GM19035 (cell line): ENCODE measurements around the gene GNB3.
A peak's percentile ranks its signal among the peaks of the same experiment; 100 is the strongest.

Experiments
- ATAC-seq: cut with Tn5 transposase; IDR thresholded peaks from one replicate; pipeline ENCODE4 v1.9.1; 2021; ENCODE audit not compliant: unreplicated experiment

GNB3 gene

DNA sequence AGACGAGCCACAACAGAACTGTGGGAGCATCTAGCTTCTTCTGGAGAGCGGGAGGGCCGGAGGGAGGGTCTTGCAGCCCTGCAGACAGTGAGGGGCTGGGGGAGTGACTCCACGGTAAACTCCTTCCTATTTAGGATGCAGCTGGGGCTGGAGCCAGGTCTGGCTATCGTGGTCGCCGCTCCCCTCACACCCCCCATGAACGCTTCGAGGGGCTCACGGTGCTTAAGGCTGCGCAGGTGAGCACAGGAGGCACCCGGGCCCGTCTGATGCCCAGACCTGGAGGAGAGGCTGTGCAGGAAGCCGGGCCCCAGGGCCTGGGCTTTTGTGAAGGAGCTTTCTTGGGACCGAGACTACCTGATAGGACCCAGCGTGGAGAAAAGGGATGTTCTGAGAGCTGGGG, 3.9 kb upstream of the GNB3 start:
- ATAC-seq, result no peak

DNA sequence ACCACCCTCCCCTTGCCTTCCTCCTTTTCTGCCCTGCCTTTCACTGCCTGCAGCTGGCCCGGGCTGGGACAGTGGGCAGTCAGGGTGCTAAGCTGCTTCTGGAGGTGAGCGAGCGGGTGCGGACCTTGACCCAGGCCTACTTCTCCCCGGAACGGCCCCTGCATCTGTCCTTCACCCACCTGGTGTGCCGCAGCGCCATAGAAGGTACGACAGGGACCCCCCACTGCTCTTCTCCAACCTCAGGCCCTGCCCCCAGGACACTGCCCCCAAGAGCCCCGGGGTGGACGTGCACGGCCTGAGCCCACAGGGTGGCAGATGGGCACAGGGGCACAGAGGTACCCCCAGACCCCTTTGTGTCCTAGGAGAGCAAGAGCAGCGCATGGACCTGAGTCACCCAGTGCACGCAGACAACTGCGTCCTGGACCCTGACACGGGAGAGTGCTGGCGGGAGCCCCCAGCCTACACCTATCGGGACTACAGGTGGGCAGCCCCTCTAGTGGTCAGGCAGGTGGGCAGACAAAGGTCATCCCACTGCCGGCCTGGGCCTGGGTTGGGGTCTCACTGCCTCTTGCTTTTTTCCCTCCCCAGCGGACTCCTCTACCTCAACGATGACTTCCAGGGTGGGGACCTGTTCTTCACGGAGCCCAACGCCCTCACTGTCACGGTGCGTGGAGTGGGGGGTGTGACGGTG, 3.2 kb upstream of the GNB3 start:
- no peak for ATAC-seq

DNA sequence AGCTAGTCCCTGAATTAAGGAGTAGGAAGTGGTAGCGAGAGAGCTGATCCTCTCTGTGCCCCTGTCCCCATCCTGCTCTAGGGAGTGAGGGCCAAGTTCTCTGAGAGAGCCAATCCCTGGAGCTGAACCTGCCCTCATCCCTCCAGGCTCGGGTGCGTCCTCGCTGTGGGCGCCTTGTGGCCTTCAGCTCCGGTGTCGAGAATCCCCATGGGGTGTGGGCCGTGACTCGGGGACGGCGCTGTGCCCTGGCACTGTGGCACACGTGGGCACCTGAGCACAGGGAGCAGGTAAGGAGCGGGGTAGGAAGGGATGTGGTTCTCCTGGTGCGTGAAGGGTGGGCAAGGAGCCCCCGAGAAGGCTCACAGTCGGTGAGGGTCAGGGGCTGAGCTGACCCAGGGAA, 1.9 kb upstream of the GNB3 start:
- ATAC-seq, result no peak

DNA sequence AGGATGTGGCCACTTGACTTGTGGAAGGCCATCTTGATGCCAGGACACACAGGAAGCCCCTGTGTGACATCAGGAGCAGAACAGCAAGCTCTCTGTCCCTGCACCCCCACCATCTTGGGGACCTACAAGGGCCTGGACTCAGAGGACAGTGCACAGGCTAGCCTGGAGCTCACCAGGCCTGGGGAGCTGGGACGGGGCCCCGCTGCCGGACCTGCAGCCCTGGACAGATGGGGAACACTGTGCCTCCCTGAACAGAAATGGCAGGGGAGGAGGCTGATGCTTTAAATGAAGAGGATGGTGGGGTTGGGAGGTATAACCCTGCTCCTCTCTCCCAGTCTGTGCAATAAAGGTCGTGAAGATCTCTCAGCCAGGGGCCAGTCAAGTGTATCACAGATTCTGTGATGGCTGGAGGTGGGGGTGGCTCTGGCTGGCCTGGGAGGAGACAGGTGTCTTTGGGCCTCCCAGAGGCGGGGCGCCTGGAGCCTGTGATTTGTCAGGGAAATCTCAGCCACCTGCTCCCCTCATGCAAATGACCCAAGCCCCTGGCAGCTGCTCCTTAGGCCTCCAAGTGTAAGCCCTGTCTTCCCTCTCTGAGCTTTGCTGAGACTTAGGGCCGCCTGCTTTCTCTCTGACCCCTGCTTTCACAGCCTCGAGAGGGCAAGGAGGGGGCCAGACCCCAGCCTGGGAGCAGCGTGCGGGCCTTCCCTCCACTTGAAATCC, 1.1 kb upstream of the GNB3 start:
- ATAC-seq, result peak; percentile 70

DNA sequence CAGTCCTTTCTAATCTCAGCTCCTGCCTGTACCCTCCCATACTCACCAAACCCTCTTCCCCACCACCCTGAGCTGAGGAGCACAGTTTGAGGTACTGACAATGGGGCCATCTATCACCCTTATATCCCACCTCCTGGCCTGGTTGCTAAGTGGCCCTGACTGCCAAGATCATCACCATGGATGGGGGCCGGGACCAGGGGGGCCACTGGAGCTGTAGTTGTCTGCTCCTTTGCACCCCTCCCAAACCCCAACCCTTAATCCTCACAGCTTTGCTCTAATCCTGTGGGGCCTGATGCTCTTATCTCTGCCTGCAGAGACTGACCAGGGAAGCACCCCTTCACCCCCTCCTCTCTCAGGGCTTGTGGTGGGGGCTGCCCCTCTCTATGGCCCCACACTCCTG, 395 bp upstream of the GNB3 start:
- no peak for ATAC-seq

DNA sequence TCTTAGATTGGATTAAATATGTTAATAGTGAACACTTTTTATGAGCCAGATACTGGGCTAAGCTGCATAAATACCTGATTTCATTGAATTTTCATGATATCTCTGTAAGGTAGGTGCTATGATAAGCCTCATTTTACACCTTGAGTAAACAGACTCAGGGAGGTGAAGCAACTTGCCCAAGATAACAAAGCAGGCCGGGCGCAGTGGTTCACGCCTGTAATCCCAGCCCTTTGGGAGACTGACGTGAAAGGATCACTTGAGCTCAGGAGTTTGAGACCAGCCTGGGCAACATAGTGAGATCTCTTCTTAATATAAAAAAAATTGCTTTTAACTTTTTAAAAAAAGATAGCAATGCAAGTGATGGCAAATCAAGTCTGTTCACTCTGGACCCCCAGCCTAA, 1.4 kb downstream of the GNB3 start:
- ATAC-seq, result no peak

DNA sequence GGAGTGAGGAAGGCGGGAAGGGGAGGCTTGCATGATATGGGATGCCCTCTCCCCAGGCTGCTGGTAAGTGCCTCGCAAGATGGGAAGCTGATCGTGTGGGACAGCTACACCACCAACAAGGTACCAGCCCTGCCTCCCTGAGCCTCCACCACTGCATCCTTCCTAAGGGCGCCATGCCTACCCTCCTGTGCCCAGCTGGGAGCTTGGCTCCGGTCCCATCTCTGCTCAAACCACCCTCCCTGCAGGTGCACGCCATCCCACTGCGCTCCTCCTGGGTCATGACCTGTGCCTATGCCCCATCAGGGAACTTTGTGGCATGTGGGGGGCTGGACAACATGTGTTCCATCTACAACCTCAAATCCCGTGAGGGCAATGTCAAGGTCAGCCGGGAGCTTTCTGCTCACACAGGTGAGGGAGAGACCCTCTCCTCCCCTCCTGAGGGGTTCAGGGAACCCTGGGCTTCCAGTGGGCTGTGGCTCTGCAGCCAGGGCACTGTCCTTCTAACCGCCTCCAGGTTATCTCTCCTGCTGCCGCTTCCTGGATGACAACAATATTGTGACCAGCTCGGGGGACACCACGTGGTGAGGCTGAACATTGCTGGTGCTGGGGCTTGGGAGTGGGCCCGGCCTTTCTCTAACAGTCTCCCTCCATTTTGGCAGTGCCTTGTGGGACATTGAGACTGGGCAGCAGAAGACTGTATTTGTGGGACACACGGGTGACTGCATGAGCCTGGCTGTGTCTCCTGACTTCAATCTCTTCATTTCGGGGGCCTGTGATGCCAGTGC, 2.6 kb downstream of the GNB3 start:
- no peak for ATAC-seq

DNA sequence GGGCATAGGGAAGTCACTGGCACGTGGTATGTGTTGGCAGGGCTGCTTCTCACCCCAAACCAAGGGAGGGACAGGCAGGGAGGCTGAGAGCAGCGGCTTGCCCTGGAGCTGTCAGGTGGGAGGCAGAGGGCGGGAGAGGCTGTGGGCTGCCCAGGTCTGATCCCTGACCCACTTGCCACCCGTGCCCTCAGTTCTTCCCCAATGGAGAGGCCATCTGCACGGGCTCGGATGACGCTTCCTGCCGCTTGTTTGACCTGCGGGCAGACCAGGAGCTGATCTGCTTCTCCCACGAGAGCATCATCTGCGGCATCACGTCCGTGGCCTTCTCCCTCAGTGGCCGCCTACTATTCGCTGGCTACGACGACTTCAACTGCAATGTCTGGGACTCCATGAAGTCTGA, 4.7 kb downstream of the GNB3 start:
- ATAC-seq, result no peak

DNA sequence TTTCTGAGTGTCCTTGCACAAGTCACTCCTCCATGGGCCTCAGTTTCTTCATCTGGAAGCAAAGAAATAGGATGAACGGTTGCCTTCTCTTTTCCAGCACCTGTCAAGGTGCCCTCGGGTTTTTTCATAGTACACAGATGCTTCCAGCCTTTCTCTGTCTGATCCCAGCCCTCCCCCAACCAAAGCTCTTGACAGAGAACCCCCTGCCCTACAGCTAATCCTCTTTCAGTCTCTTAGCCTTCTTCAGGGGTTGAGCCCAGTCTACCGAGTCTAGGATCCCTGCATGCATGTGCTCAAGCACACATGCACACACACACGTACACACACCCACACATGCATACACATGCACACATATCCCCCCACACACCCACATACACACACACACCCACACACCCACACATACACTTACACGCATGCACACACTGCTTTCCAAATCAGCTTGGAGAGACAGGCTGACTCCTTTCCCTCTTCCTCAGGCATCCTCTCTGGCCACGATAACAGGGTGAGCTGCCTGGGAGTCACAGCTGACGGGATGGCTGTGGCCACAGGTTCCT, 5.7 kb downstream of the GNB3 start:
- no peak for ATAC-seq

DNA sequence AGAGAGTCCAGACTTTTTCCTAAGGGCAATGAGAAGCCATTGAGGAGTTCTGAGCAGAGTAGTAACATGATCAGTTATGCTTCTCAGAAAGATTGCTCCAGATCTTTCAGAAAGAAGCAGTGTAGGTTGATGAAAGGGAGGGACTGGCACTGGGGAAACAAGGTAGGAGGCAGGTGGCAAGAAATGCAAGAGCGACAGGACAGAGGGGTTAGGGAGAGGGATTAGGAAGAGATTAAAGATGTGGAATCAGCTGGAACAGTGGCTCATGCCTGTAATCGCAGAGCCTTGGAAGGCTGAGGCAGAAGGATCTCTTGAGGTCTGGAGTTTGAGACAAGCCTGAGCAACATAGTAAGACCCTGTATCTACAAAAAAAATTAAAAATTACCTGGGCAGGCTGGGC, 7.0 kb downstream of the GNB3 start:
- ATAC-seq, result no peak

DNA sequence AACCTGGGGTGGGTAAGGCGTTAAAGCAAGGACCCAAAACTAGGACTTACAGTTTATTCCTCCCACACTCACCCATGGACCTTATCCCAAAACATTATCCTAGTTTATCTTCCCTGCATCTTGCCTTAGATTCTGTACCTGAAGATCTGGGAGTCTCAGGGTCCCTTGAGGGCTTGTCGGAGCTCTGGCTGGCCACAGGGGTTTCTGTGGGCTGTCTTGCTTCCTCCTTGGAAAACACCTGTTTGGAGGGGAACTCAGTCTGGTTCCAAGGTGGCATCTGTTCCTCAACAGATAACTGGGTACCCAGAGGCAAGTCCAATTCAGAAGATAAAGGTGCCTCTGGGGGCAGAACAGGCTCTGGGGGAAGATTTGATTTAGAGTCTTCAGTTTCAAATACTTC, 8.7 kb downstream of the GNB3 start:
- no peak for ATAC-seq

DNA sequence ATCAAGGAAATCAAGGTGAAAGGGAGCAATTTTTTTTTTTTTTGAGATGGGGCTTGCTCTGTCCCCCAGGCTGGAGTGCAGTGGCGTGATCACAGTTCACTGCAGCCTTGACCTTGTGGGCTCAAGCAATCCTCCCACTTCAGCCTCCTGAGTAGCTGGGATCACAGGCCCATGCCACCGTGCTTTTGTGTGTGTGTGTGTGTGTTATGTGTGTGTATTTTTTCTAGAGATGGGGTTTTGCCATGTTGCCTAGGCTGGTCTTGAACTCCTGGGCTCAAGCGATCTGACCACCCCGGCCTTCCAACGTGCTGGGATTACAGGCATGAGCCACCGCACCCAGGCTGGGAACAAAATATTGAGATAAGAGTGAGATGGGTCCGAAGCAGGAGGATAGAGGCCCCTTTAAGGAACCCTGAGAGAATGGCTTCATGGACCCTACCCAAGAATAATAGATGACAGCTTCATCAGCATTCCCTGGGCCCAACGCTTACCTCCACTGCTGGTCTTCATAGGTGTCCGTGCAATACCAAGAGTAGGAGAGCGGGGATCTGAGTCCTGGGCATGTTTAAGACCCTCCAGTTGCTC, 9.3 kb downstream of the GNB3 start:
- ATAC-seq, result no peak

DNA sequence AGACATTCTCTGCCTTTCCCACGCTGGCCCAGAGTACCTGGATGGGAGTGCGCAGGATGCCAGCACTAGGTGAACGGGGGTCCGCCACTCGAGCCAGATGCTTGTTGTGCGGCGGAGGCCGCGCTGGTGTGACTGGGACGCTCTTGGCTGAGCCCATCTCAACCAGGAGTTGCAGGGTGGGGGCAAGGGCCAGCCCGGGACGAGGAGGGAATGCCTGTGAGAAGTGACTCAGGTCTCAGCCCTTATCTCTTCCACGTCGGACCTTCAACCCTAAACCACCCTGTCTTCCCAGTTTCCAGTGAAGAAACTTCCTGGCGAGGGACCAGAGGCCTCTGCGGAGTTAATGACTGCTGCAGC, 10.0 kb downstream of the GNB3 start:
- no peak for ATAC-seq

DNA sequence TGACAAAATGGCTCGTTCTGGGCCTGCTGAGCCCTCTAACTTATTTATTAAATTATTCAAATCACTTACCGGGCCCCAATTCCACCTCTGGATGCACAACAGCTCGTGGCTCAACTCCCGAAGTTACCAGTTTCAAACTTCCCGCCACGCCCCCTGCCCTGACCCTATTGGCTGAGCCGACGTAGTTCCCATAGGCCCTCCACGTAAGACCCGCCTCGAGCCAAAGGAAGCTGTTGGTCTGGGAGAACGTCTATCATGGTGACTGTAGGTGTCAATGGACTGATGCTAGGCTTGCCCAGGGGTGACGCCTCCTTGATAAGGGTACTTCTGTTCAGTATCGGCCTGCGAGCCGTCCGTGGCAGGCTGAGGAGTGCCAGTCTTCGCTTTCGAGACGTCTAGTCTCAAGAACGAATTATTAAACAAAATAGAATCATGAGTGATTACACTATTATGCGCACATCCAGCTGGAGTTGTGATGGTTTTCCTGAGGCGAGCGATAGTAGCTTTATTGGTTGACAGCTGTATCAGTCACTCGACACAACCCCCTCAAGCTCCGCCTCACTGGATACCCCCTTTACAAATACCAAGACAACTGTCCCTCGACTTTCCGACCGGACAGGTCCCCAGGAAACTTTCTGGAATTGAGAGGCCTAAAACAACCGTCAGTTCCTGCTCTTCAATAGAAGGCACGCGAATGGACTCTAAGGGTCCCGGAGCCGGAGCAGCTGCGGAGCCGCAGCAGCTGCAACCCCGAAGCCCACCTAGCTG, 10.6 kb downstream of the GNB3 start, which contains the start of gene CDCA3:
CDCA3 (minus strand) TSS at position 134 of the 768 bp plus-strand sequence. CDS start 334 bp downstream, outside the sequence.
- peak; percentile 53 for ATAC-seq

DNA sequence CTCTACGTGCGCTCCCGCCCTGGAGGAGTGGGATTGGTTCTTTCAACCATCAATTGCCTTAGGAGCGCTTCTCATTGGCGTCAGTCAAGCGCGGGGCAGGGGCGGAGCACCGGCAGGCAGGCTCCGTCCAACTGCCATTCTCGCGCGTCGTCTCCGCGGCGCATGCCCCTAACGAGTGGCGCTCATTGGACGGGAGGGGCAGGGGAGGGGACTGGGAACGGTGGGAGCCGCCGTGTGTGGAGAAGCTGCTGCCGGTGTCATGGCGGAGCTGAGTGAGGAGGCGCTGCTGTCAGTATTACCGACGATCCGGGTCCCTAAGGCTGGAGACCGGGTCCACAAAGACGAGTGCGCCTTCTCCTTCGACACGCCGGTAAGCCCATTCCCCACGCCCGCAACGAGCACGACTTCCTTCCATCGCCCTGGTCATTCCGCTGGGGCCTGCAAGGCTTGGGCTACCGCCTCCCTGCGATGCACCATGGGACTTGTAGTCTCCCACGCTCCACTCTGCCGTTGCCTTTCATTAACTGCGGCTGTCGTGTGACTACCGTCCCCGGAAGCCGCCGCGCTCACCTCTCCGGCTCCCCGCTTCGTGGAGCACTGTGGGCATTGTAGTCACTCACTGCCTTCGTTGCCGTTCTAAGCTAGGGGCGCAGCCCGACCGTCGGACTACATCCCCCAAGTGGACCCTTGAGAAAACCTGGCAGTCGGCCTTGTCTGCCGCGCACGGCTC, 11.4 kb downstream of the GNB3 start, which contains the start of gene USP5:
USP5 (plus strand) TSS at position 230 of the 730 bp plus-strand sequence; CDS start at position 260, 30 bp downstream.
- ATAC-seq, result peak; percentile 73

DNA sequence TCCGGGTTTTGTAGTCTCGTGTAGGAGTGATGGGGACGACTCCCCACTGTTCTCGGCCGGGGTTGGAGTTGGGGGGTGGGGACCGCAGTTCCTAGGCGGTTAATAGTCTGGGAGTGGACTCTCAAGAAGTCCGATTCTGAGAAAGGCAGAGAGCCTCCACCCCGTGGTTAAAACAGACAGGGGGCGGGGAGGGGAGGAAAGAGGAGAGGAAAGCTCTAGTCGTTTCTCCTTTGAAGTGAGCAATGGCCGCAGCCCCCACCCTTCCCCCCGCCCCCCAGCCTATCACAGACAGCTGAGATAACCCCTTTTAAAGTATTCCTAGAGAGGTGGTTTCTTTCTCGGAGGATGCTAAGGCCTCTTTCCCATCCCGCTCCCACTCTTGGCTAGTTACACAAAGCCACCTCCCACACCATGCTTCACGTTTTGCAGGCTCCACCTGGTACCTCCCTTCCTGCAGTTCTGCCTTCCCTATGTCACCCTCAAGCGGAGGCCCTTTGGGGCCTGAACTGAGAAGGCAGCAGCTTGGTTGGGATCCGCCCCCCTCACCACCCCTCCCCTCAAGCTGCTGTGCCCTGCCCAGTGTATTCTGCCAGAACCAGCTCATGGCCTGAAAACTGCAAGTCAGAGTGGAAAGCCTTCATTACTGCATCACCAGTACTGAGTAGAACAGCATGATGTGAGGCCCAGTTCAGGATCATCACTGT, 12.1 kb downstream of the GNB3 start:
- ATAC-seq, result no peak

DNA sequence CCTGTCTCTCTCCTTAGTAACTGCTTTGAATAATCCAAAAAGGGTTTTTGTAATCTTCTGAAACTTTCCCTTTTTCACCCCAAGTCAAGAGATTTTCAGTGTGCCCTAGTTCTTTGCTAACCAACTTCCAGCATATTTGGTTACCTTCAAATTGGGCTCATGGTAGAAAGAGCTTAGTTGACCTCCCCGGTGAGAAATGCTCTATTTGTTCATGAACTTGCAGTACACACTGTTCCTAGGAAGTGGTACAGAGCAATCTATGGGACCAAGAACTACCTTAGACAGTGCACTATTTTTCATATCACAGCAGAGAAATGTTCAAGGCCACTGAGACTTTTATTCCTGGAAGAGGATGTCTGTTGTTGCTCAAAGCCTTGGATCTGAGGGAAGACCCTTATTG, 12.9 kb downstream of the GNB3 start:
- ATAC-seq, result no peak

DNA sequence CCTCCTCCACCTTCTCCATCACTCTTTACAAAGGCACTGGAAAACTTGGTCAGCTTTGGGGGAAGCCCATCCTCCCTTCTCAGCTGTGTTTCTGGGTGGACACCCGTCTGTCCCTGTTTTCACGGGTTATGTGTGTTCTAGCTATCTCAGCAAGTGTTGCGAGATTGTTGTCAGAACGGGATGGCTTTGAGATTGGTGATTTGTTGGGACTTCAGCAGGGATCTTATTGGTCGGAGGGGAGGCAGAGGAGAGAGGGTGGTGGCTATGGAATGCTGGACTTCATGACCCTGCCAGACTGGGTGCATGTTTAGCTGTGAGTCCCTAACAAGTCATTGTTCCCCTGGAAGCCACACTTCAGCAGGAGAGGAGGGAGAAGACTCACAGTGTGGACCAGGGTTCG, 13.3 kb downstream of the GNB3 start:
- no peak for ATAC-seq

DNA sequence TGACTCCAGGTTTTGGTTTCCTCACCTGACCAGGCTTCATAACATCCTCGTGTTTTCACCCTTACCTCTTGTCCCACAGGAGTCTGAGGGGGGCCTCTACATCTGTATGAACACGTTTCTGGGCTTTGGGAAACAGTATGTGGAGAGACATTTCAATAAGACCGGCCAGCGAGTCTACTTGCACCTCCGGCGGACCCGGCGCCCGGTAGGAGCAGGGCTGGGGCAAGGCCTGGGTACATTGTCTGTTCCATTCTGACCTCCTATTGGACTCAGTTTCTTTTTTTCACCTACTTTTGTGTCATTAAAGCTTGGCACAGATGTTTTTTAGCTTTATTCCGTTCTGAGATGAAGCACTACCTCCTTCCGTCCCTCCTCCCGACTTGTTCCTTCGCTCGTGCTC, 14.6 kb downstream of the GNB3 start:
- ATAC-seq, result no peak
